Mesodermal cell (in vitro differentiated cells): ENCODE results near the gene UBN1.
"Not testable (repeated sequence)": the region's sequence is repeated elsewhere in the genome, so short reads cannot be mapped to it uniquely, and the experiment has no call there.

ENCODE experiments used
- H3K27ac ChIP-seq: 2 replicates; pipeline ENCODE4 v1.7.0; 2013; ENCODE audit warnings: mild to moderate bottlenecking, low read depth, low read length, moderate library complexity; ENCODE audit not compliant: severe bottlenecking
- H3K36me3 ChIP-seq: 2 replicates; pipeline ENCODE4 v1.7.1; 2013; ENCODE audit warnings: mild to moderate bottlenecking, low read length, moderate library complexity; ENCODE audit not compliant: control insufficient read depth, insufficient read depth
- H3K4me1 ChIP-seq: one replicate; pipeline ENCODE4 v1.7.1; 2013; ENCODE audit warnings: mild to moderate bottlenecking, low read length; ENCODE audit not compliant: insufficient read depth, control insufficient read depth, poor library complexity, severe bottlenecking
- H3K4me3 ChIP-seq: 2 replicates; pipeline ENCODE4 v1.7.0; 2013; ENCODE audit warnings: low read length, control low read depth, mild to moderate bottlenecking; ENCODE audit not compliant: insufficient read depth, poor library complexity, severe bottlenecking; ENCODE audit errors: extremely low read depth
- H3K9me3 ChIP-seq: 2 replicates; pipeline ENCODE4 v1.7.1; 2013; ENCODE audit warnings: mild to moderate bottlenecking, low read length, moderate library complexity; ENCODE audit not compliant: control insufficient read depth
- WGBS, 2 experiments: methylation state at CpG; one replicate each; pipeline ENCODE4 v1.1.5; 2013; ENCODE audit warnings: missing lambda C conversion rate in 2 of 2; ENCODE audit not compliant: insufficient coverage in 2 of 2; 5-methylcytosine and 5-hydroxymethylcytosine counted together

UBN1 gene

GRCh38 chr16:4896761-4897160, 49.5 kb downstream of the UBN1 start:
- H3K4me1 ChIP-seq, H3K36me3 ChIP-seq, H3K4me3 ChIP-seq, H3K27ac ChIP-seq, H3K9me3 ChIP-seq: not testable (repeated sequence)
- WGBS, 2 experiments: 87 to 91% methylated on average over 5 of the region's 9 CpGs

- no peak overlapping the region for H3K27ac ChIP-seq
- H3K36me3 ChIP-seq: no peaks in the 10 kb centered on the region
- H3K4me1 ChIP-seq: no peaks in the 10 kb centered on the region
- WGBS, 2 experiments: 97 to 98% methylated on average over 7 of the region's 7 CpGs
- no peak overlapping the region for H3K4me3 ChIP-seq
- no peaks in the 10 kb centered on the region for H3K9me3 ChIP-seq
Measured at GRCh38 chr16:4897328-4897727, 50.0 kb downstream of the UBN1 start.

GRCh38 chr16:4898811-4899473, 51.7 kb downstream of the UBN1 start:
- Histone ChIP-seq H3K36me3 (no peaks in the 10 kb centered on the region), H3K4me3 (no peak overlapping the region), H3K4me1 (no peaks in the 10 kb centered on the region), H3K27ac (no peak overlapping the region), H3K9me3 (no peaks in the 10 kb centered on the region)
- WGBS, 2 experiments: 95 to 97% methylated on average over 22 to 27 of the region's 28 CpGs

GRCh38 chr16:4899474-4899846, 52.2 kb downstream of the UBN1 start:
- WGBS, 2 experiments: 78 to 90% methylated on average over 3 to 5 of the region's 6 CpGs
- Histone ChIP-seq H3K36me3 (no peaks in the 10 kb centered on the region), H3K4me3 (no peak overlapping the region), H3K4me1 (no peaks in the 10 kb centered on the region), H3K9me3 (no peaks in the 10 kb centered on the region), H3K27ac (no peak overlapping the region)

GRCh38 chr16:4900036-4900435, 52.8 kb downstream of the UBN1 start:
- no peaks in the 10 kb centered on the region for H3K9me3 ChIP-seq
- H3K4me3 ChIP-seq: no peak overlapping the region
- H3K36me3 ChIP-seq: no peaks in the 10 kb centered on the region
- no peak overlapping the region for H3K27ac ChIP-seq
- 90% methylated on average over 2 to 3 of the region's 8 CpGs for WGBS, 2 experiments
- no peaks in the 10 kb centered on the region for H3K4me1 ChIP-seq

GRCh38 chr16:4900750-4901149, 53.5 kb downstream of the UBN1 start:
- 89 to 97% methylated on average over 6 to 7 of the region's 11 CpGs for WGBS, 2 experiments
- no peaks in the 10 kb centered on the region for H3K4me1 ChIP-seq
- no peak overlapping the region for H3K27ac ChIP-seq
- no peaks in the 10 kb centered on the region for H3K36me3 ChIP-seq
- no peak overlapping the region for H3K4me3 ChIP-seq
- H3K9me3 ChIP-seq: no peaks in the 10 kb centered on the region

GRCh38 chr16:4902038-4902437, 54.8 kb downstream of the UBN1 start:
- H3K9me3 ChIP-seq: no peaks in the 10 kb centered on the region
- no peak overlapping the region for H3K4me3 ChIP-seq
- 89 to 90% methylated on average over 13 of the region's 13 CpGs for WGBS, 2 experiments
- H3K4me1 ChIP-seq: no peaks in the 10 kb centered on the region
- no peak overlapping the region for H3K27ac ChIP-seq
- H3K36me3 ChIP-seq: no peaks in the 10 kb centered on the region

- H3K4me3 ChIP-seq: no peak overlapping the region
- H3K27ac ChIP-seq: no peak overlapping the region
- H3K36me3 ChIP-seq: no peaks in the 10 kb centered on the region
- 82 to 90% methylated on average over 16 of the region's 16 CpGs for WGBS, 2 experiments
- H3K4me1 ChIP-seq: no peaks in the 10 kb centered on the region
- H3K9me3 ChIP-seq: no peaks in the 10 kb centered on the region
Measured at GRCh38 chr16:4904108-4904941, 57.0 kb downstream of the UBN1 start.

GRCh38 chr16:4904942-4905615, 57.8 kb downstream of the UBN1 start:
- H3K4me3 ChIP-seq: no peak overlapping the region
- H3K36me3 ChIP-seq: no peaks in the 10 kb centered on the region
- 80 to 87% methylated on average over 9 to 12 of the region's 14 CpGs for WGBS, 2 experiments
- no peaks in the 10 kb centered on the region for H3K4me1 ChIP-seq
- no peaks in the 10 kb centered on the region for H3K9me3 ChIP-seq
- no peak overlapping the region for H3K27ac ChIP-seq

- H3K36me3 ChIP-seq: no peaks in the 10 kb centered on the region
- no peaks in the 10 kb centered on the region for H3K9me3 ChIP-seq
- 81% methylated on average over 1 of the region's 5 CpGs; no CpG with 5 or more reads in 1 of the 2 experiments for WGBS, 2 experiments
- no peak overlapping the region for H3K4me3 ChIP-seq
- H3K4me1 ChIP-seq: no peaks in the 10 kb centered on the region
- H3K27ac ChIP-seq: no peak overlapping the region
Measured at GRCh38 chr16:4908854-4909401, 61.6 kb downstream of the UBN1 start.
